ENCODE measurements around the gene SH3BGR.
"Not testable (repeated sequence)": the region's sequence is repeated elsewhere in the genome, so short reads cannot be mapped to it uniquely, and the experiment has no call there.

SH3BGR gene

DNA sequence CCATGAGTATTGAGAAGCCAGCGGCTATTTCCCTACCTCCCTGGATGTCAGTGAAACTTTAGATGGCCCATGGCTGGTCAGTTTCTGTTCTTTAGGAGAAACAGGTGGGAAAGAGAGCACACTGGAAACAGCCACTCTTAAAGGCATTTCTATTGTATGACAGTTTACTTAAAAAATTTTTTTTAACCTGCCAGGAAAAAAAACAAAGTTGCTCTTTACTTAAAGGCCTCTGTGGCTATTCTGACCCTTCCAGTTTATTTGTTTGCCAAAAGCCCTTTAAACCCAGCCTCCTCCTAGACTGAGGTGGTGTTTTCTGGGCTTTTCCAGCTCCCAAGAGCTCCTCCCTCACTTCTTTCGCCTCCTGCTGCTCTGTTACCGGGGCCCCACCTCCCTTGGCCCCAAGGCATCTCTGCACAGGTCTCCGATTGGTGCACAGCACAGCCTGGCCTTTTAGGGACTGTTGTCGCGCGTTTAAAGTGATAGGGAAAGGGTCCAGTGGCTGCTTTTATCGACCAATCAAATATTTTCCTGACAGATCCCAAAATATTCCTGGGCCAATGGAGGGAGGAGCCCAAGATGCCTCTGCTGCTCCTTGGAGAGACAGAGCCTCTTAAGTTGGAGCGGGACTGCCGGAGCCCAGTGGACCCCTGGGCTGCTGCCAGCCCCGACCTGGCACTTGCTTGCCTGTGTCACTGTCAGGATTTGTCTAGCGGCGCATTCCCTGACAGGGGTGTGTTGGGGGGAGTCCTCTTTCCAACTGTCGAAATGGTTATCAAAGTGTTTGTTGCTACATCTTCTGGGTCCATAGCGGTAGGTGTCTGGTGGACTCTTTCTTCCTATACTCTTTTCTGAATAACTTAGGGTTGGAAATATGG, at the start of gene SH3BGR:
TSS of gene SH3BGR (plus strand) at position 639 of the 875 bp plus-strand sequence. CDS start at position 766, 127 bp downstream.
- no peak for DNase-seq (ENCODE audit: low read depth in 2 of 2)

DNA sequence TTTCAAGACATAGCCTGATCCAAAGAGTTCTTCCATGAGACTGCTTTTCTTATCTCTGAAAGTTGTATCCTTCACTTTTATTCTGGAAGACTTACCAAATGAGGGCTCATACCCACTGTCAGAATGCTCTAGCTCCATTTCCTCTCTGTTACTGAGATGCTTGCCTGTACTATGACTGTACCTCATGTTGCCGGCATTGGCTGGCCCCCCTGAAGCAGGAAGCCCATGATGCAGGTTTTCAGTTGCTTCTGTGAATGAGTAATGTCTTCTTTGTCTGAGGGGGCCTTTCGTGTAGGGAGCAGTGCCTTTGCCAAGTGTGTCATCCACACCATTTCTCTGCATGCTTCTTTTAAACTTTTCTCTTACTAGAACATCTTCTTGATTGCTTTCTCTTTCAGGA, 45.7 kb upstream of the SH3BGR start:
- no peak for DNase-seq (ENCODE audit: low read depth in 2 of 2)

DNA sequence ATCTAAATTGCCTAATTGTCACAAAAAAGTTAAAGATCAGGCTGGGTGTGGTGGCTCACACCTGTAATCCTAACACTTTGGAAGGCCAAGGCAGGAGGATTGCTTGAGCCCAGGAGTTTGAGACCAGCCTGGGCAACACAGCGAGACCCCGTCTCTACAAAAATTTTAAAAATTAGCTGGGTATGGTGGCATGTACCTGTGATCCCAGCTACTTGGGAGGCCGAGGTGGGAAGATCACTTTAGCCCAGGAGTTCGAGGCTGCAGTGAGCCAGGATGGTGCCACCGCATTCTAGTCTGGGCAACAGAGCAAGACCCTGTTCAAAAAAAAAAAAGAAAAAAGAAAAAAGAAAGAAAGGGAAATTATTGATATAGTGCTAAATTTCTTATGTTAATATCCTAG, 32.6 kb upstream of the SH3BGR start:
- not testable (repeated sequence) for DNase-seq (ENCODE audit: low read depth in 2 of 2)

DNA sequence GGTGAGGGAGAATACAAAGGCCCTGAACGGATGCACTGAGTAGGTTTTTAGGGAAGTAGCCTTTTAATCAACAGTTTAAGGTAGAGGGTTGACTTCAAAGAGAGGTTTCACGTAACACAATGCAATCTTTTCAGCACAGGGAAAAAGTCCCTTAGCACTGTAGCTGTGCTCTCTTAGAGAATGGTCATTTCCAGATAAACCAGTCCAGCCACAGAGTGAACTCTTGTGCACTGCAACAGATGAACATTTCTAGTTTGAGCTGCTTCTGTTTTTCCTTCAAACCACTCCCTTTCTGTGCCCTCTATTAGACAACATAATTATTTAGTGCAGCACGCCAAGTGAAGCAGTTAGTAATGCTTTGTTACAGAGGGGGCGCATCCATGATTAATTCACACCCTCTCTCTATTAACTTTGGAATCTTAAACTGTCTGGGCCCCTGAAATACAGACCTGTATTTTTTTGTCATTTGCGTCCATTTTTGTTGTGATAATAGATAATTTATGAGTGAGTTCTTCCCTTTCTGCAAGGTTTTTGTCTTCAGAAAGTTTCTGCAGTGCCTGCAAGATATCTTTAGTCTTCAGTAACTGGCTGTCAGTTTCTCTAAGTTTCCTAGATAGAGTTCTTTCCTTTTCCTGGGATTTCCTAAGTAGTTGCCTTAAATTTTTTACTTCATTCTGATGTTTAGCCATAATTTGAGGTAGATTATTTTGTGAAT, 29.1 kb upstream of the SH3BGR start:
- DNase-seq (ENCODE audit: low read depth in 2 of 2): no peak

DNA sequence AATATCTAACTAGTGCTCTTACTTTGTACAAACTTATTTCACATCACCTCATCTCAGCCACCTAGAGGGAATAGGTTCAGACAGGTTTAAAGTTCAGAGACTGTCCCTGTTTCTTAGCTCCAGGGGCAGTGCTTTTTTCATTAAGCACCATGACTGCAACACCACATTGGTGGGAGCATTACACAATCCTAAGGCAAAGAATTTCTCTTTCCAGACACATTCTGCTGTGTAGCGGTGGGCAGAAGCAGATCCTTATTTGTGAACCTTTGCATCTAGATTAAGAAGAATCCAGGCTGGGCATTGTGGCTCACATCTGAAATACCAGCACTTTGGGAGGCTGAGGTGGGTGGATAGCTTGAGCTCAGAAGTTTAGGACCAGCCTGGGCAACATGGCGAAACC, 22.3 kb upstream of the SH3BGR start:
- no peak for DNase-seq (ENCODE audit: low read depth in 2 of 2)

DNA sequence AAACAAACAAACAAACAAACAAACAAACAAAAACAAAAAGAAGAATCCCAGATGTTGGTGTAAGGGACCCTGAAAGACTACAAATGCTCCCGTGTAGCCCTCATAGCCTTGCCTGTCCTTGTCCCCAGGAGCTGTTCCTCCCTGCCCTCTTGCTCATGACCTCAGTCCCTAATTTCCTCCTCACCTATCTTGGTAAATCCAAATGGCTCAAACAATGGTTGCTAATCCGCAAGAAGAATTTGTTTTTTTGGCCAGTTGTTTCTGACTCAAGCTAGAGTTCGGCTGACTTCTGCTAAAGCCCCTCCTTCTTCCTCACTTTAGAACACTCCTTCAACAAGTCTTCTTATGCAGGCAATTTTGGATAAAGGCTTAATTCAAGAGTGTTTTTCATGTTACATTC, 21.8 kb upstream of the SH3BGR start:
- DNase-seq (ENCODE audit: low read depth in 2 of 2): no peak

DNA sequence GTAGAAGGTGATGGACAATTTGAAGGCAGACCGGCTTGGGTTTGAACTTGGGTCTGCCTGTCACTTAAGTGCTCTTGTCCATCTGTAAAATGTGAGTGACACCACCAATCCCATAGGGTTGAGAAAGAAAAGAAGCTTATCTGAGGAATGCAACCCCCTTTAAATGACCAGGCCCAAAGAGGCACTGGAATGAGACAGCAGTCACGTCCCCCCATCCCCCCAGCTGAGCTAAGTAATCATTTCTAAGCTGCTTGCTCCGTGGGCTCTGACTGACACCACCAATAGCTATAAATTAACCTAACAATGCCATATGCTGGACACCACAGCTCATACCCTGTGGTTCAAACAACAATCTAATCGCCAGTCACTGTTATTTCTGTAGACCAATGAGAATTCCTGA, 21.3 kb upstream of the SH3BGR start:
- DNase-seq (ENCODE audit: low read depth in 2 of 2): no peak

DNA sequence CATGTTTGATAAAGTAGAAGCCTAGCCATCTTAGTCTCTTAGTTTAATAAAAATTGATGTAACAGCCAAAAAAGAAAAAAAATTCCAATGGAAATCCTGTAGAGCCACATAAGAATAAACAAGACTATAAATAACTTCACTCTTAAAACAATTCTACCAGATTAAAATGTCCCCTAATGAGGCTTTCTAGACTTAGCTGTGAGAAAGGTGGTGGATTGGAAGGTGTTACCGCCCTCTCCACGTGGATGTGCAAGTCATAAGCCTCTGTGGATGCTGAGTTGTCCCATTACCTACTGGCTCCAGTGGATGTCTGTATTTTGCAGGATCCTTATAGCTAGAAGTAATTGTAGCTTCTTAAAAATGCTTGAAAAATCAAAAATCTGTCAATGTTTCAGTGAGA, 20.8 kb upstream of the SH3BGR start:
- DNase-seq (ENCODE audit: low read depth in 2 of 2): no peak

DNA sequence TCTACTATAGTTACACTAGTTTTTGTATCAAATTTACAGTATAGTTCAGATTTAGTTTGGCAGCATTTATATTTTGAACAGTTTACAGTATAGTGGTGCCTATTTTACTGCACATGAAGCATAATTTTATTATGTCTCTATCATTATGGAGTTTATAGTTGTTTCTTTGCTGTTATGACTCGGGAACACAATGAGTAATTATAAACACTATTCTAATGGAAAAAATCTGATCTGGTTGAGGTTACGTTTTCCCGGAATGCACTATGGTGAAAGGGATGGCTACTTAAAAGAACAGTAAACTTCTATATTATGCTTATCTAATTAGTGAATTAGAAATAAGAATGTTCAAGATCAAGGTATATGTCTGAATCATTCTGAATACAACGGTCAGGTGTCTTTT, 16.8 kb upstream of the SH3BGR start:
- no peak for DNase-seq (ENCODE audit: low read depth in 2 of 2)

DNA sequence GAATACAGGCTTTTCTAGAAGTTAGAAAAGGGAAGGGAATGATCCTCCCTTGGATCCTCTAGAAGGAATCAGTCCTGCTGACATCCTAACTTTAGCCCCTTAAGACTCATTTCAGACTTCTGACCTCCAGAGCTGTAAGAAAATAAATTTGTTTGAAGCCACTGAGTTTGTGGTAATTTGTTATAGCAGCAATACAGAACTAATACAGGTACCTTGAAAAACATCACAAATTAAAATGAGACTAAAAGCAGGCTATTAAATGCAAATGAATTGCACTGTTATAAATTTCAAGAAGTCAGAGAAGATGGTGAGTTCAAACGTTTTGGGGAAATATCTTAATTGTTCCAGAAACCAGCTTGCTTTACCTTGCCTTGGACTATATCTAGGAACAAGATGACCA, 12.5 kb upstream of the SH3BGR start:
- no peak for DNase-seq (ENCODE audit: low read depth in 2 of 2)

DNA sequence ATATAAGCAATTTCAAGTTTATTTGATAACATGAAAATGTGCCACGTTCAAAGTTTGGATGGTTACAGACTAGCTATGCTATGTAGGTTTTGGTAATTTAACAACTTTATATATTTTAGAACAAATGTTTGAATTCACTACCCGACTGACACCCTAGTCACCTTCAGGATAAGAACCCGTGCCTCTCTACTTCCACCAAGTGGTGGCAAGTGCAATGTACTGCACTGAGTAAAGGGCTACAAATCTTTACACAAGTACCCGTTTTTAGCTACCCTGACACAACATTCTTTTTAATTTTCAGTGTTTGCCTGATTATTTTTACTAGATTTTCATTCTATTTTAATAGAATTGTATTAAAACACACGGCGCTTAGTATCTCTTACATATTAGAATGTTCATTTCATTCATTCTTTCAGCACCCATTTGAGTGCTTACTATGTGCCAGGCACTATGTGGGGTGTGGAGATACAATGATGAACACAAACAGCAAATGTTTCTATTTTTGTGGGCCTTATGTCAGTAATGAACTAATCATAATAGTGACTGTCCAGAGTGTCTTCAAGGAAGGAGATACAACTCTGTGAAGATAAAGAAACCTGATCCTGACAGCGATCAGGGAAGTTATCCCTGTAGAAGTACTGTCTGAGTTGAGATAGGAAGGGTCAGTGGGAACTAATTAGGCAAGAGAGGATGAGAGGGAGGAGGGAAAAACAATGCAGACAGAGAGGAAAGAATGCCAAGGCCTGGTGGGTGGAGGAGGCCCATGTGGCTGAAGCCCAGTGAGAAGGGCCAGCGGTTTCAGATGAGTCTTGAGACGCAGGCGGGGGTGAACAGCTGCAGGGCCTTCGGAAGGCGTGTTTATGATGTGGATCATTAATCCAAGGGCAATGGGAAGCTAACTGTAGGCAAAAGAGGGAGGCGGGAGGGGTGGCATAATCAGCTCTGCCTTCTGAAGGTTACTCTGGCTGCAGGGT, 10.0 kb upstream of the SH3BGR start:
- DNase-seq (ENCODE audit: low read depth in 2 of 2): peak in 1 of 2 donors; percentile 7

DNA sequence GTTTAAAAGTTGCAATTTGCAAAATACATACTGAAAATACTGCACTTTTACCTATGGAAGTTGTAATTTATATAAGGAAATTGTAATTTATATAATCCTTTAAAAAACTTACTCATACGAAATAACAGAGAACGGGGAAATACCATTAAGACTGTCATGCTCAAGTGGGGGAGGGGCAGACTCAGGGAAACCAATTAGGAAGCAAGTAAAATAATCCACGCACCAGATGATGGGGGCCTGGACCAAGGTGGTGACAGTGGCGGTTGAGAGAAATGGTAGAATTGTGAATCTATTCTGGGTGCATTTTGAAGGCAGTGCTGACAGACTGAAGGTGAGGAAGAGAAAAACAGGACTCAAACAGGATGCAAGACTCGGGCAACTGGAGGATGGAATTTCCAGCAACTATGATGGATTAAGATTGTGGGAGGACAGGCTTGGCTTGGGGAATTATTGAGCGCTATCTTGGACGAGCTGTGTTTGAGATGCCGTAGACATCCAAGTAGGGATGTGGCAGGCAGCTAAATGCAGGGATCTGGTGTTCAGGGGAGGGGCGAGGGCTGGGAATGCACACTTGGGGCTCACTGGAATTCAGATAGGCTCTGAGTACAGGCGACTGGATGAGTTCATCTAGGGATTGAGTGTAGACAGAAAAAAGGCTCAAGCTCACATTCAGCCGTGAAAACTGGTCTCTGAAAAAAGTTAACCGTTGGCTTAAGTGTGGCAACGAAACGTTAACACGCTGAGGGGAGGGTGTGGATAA, 7.2 kb upstream of the SH3BGR start:
- DNase-seq (ENCODE audit: low read depth in 2 of 2): no peak

DNA sequence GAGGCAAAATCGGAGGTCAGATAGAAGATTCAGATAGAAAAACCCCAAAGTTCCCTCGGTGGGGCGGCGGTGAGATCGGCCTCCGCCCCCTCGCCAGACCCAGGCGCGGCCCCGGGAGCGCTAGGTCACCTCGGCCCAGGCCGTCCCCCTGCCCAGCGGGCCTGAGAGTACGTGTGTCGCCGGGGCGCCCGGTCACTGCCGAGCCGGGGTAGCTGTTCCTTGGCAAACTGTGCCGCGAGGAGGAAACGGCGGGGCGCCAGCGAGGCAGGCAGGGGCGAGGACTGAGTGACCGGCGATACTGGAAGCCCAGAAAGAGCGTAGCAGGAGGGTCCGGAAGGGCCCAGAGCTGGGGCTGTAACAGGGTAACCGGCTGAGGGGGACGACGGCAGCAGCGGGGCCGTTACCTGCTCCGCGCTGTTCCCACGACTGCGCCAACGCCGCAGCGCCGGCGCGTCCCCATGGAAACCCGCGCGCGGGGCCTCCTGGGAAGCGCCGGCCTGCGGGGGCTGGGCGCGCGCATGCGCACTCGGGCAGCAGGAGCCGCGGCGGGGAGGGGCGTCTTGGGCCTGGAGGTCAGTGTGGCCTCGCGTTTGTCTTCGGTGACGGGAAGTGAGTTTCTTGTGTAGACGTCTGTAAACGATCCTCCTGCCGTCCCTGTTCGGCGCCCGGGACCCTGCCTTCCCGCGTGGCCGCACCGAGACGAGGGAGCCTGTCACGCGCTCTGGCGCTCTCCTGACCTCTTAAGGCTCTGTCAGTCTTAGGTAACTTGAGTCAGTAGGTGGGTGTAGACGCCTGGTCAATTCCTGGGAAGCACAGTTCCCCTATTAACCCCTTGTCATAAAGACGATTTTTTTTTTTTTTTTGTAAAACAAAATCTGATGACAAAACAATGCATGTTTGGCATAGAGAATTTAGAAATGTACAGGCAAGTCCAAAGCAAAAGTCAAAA, 6.2 kb upstream of the SH3BGR start, which contains the start of gene LCA5L:
TSS of gene LCA5L (minus strand) at position 458 of the 949 bp plus-strand sequence. CDS start 17,285 bp downstream, outside the sequence.
- DNase-seq (ENCODE audit: low read depth in 2 of 2): peak; percentile 82 to 84

DNA sequence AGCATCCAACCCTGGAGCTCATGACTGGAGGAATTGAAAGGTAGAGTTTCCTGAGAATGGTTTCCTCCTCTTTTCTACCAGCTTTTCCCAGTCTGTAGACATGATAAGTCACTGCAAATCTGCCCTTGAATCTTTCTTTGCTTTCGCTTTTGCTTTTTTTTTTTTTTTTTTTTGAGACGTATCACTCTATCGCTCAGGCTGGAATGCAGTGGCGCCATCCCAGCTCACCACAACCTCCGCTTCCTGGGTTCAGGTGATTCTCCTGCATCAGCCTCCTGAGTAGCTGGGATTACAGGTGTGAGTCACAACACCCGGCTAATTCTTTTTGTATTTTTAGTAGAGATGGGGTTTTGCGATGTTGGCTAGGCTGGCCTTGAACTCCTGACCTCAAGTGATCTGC, 4.5 kb upstream of the SH3BGR start:
- DNase-seq (ENCODE audit: low read depth in 2 of 2): no peak

DNA sequence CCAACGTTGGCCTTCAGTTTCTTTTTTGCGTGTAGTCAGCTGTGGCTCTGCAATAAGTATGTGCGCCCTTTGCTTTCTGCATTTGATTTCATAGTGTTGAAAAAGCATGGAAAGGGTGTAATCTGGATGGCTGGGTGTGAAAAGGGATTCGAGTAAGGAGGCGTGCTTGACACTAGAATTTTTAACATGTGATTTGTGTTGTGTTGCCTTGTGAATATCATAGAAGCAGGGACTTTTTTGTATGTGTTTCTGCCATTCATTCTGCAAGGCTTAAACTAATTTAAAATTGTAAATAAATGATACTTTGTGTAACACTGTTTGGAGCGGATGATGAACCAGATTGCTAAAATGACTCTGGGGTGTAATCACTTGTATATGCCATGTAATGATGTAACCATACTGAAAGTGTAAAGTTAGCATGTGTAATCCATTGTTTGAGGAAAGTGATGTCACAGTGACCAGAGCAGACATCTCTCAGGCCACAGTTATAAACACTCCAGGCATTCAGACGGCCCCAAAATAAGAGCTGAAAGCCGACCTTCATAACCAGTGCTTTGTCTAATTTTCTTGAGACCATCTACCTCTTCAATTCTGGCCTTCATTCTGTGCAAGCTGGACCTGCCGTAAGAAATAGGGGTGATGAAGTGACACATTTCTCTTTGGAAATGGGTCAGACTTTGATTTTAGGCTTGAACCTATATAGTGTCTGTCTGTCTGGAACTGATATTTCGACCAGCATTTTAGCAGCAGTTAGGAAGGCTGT, 618 bp downstream of the SH3BGR start:
- DNase-seq (ENCODE audit: low read depth in 2 of 2): no peak

DNA sequence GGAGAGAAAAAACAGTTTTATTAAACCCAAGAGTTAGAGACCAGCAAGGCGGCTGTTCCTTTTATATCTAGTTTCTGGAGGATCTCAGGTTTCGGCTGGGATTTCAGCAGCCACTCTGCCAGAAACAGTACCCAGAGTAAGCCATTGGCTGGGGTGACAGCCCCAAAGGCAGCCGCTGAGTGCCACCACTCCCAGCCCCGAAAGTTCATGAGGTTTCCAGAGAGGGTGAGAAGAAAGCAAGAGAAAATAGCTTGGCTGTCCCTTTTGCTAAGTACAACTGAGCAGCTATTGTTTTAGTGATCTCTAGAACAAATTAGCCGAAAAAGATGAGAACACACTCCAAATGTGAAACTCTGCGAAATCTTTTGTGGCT, 1.2 kb downstream of the SH3BGR start:
- no peak for DNase-seq (ENCODE audit: low read depth in 2 of 2)

DNA sequence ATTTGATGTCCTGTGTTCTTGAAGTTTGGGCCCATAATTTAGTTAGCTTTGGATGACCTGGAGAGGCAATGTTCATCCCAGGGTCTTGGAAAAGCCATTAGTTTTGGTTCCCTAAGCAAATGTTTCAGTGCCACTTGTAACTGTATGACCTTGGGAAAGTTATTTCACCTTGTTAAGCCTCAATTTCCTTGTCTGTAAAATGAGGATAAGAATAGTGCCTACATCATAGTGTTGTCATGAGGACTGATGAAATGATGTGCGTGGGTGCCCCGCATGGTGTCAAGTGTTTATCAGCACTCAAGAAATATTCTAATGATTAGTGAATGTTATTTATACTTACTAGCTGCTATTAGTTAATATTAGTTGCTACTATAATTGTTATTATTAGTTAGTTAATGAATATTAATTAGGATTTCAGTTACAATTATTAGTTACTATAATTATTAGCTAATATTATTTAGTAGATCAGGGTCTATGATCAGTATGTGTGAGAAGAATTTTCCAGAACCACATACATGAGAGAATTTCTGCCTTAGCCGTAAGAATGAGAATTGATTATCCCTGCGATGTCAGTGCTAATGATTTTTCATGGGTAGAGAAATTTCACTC, 1.9 kb downstream of the SH3BGR start:
- DNase-seq (ENCODE audit: low read depth in 2 of 2): no peak

DNA sequence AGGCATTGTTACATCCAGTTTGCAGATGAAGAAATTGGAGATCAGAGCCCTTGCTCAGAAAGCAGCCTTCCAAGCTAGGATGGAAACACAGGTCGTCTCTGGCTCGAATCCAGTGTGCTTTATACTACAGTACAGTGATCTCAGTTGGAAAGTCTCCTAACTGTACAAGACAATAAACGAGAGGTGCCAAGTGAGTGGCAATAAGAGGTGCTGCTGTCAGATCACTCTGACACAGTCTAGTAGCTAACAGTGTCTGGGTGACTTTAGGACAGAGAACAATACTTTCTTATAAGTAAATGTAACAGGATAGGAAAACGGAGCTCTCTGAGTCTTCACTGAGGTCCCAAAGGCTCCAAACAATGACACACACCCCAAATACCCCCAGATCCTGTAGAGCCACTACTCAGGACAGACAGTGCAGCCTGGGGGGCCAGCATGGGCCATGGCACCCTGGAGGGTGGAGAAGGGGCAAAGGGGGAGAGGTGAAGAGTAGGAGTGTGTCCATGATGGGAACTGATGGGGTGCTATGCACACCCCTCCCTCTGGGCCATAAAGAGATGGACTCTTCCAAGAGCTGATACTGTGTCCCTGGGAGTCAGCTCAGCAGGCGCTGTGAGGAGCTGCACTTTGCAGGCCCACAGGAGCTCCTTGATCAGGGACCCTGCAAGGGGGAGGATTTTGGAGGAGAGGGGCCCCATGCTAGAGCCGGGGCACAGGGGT, 3.3 kb downstream of the SH3BGR start:
- DNase-seq (ENCODE audit: low read depth in 2 of 2): no peak
